ENCODE measurements around the gene CCNY.
"Not testable (repeated sequence)": the region's sequence is repeated elsewhere in the genome, so short reads cannot be mapped to it uniquely, and the experiment has no call there.

The CCNY gene

GRCh38 chr10:35417795-35418194 is 81.5 kb downstream of the CCNY start:
- H3K27ac ChIP-seq (ENCODE audit: low read length): no peak overlapping the region
- H3K27me3 ChIP-seq (ENCODE audit: low read depth, low read length): no peaks in the 10 kb centered on the region
- no peak overlapping the region for H3K9ac ChIP-seq (ENCODE audit: low read length)
- peaks cover 14% of the 10 kb centered on the region; the same call in 1 of the 2 replicates for H3K79me2 ChIP-seq (ENCODE audit: low read length)
- no peak overlapping the region for H3K4me2 ChIP-seq (ENCODE audit: low read length)
- no peak overlapping the region for H2AFZ ChIP-seq (ENCODE audit: low read depth, low read length)
- no peaks in the 10 kb centered on the region for H3K4me1 ChIP-seq (ENCODE audit: low read length)
- no peak for TF ChIP-seq EZH2phosphoT487 (IDR thresholded peaks at IDR 0.05; ENCODE audit: low read depth)
- TF ChIP-seq, protein P1, sequence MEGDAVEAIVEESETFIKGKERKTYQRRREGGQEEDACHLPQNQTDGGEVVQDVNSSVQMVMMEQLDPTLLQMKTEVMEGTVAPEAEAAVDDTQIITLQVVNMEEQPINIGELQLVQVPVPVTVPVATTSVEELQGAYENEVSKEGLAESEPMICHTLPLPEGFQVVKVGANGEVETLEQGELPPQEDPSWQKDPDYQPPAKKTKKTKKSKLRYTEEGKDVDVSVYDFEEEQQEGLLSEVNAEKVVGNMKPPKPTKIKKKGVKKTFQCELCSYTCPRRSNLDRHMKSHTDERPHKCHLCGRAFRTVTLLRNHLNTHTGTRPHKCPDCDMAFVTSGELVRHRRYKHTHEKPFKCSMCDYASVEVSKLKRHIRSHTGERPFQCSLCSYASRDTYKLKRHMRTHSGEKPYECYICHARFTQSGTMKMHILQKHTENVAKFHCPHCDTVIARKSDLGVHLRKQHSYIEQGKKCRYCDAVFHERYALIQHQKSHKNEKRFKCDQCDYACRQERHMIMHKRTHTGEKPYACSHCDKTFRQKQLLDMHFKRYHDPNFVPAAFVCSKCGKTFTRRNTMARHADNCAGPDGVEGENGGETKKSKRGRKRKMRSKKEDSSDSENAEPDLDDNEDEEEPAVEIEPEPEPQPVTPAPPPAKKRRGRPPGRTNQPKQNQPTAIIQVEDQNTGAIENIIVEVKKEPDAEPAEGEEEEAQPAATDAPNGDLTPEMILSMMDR (IDR thresholded peaks at IDR 0.05; ENCODE audit: low read depth, low read length): no peak
- H3K36me3 ChIP-seq (replicated peaks; ENCODE audit: low read depth, low read length): no peaks in the 10 kb centered on the region
- H3K9me3 ChIP-seq (ENCODE audit: insufficient read depth, low read length): no peaks in the 10 kb centered on the region
- peaks cover 2% of the 10 kb centered on the region; the same call in 1 of the 2 replicates for H4K20me1 ChIP-seq (ENCODE audit: insufficient read depth, low read length)
- H3K4me3 ChIP-seq (ENCODE audit: low read length): no peak overlapping the region

GRCh38 chr10:35418580-35418979 is 82.3 kb downstream of the CCNY start:
- H4K20me1 ChIP-seq (ENCODE audit: insufficient read depth, low read length); H3K27ac ChIP-seq (ENCODE audit: low read length); H3K4me1 ChIP-seq (ENCODE audit: low read length); H3K9me3 ChIP-seq (ENCODE audit: insufficient read depth, low read length); H3K9ac ChIP-seq (ENCODE audit: low read length); H3K4me3 ChIP-seq (ENCODE audit: low read length); H2AFZ ChIP-seq (ENCODE audit: low read depth, low read length); H3K4me2 ChIP-seq (ENCODE audit: low read length); H3K36me3 ChIP-seq (replicated peaks; ENCODE audit: low read depth, low read length); H3K27me3 ChIP-seq (ENCODE audit: low read depth, low read length): not testable (repeated sequence)
- peaks cover 17% of the 10 kb centered on the region; the same call in 1 of the 2 replicates for H3K79me2 ChIP-seq (ENCODE audit: low read length)

DNA sequence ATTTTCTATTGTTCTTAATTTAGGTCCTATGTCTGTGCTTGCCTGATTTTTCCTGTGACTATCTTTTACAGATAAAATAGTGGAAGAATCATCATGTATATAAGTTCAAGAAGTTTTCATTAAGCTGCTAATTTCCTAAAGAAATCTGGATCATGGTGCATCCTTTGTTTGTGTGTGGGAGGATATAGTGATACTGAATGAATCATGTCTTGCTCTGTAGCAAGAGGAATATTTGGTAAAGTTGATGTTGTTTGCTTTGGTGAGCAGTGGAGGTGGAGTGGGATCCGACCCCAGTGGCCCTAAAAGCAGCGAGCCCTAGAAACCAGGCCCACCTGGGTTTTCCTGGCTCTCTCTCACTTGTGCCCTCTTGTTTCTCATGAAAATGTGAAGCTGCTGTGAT is 83.7 kb downstream of the CCNY start:
- no peak overlapping the region for H3K4me2 ChIP-seq (ENCODE audit: low read length)
- no peaks in the 10 kb centered on the region for H3K9me3 ChIP-seq (ENCODE audit: insufficient read depth, low read length)
- peaks cover 2% of the 10 kb centered on the region; the same call in 1 of the 2 replicates for H4K20me1 ChIP-seq (ENCODE audit: insufficient read depth, low read length)
- H3K27me3 ChIP-seq (ENCODE audit: low read depth, low read length): no peaks in the 10 kb centered on the region
- no peak overlapping the region for H3K9ac ChIP-seq (ENCODE audit: low read length)
- H3K4me3 ChIP-seq (ENCODE audit: low read length): no peak overlapping the region
- H3K36me3 ChIP-seq (replicated peaks; ENCODE audit: low read depth, low read length): no peaks in the 10 kb centered on the region
- no peak overlapping the region for H3K27ac ChIP-seq (ENCODE audit: low read length)
- TF ChIP-seq, protein P1 (IDR thresholded peaks at IDR 0.05; ENCODE audit: low read depth, low read length): no peak
- no peak for TF ChIP-seq EZH2phosphoT487 (IDR thresholded peaks at IDR 0.05; ENCODE audit: low read depth)
- H3K4me1 ChIP-seq (ENCODE audit: low read length): no peaks in the 10 kb centered on the region
- peaks cover 17% of the 10 kb centered on the region; the same call in 1 of the 2 replicates for H3K79me2 ChIP-seq (ENCODE audit: low read length)
- H2AFZ ChIP-seq (ENCODE audit: low read depth, low read length): no peak overlapping the region

DNA sequence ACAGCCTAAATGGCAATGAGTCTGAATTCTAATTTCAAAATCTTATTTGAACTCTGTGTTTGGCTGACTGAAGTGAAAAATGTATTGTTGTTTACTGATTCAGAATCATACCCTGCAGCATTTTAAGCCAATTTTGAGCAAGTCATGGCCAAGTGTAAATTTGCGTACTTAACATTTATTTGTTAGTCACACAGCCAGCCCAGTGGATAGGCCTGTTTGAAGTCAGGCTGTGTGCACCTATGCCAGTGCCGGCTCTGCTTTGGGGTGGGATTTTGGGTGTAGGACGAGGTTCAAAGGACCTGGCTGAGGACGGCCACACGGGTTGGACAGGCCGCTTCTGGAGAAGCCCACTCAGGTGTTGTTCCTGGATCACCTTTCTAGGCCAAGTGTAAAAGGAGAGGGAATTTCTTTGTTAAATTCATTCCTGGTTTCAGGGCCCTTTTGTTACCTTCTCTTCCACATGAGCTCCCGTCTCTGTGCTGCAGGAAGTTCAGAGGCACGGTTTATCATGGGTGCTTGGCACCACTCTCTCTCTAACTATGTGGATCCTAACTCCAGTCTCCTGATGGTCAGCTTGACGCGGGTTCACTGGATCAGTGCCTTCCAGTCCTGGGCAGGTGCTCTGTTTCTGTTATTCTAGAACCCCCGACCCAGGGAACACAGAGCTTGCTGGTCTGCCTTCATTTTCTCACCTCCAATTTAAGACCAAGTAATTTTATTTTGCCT is 84.7 kb downstream of the CCNY start:
- H3K36me3 ChIP-seq (replicated peaks; ENCODE audit: low read depth, low read length): no peaks in the 10 kb centered on the region
- H3K4me2 ChIP-seq (ENCODE audit: low read length): no peak overlapping the region
- no peaks in the 10 kb centered on the region for H3K9me3 ChIP-seq (ENCODE audit: insufficient read depth, low read length)
- peaks cover 17% of the 10 kb centered on the region; the same call in 1 of the 2 replicates for H3K79me2 ChIP-seq (ENCODE audit: low read length)
- TF ChIP-seq, protein P1 (IDR thresholded peaks at IDR 0.05; ENCODE audit: low read depth, low read length): no peak
- H3K4me1 ChIP-seq (ENCODE audit: low read length): no peaks in the 10 kb centered on the region
- H3K27ac ChIP-seq (ENCODE audit: low read length): no peak overlapping the region
- 0 out of 2 replicates have a peak, but pooled peaks cover 2% of the 10 kb centered on the region for H4K20me1 ChIP-seq (ENCODE audit: insufficient read depth, low read length)
- H3K4me3 ChIP-seq (ENCODE audit: low read length): no peak overlapping the region
- no peak overlapping the region for H2AFZ ChIP-seq (ENCODE audit: low read depth, low read length)
- H3K27me3 ChIP-seq (ENCODE audit: low read depth, low read length): no peaks in the 10 kb centered on the region
- H3K9ac ChIP-seq (ENCODE audit: low read length): no peak overlapping the region

Measured in OCI-LY3 (cell line).